ENCODE results near the gene PRDM2. TPM values are rescaled to one million over a fixed set of nuclear protein-coding genes. Genes with fewer than 3 reads are reported as not detected.

The PRDM2 gene
- total and polyA plus RNA-seq, 2 of the 13 experiments (the other 11 are each of a cell fraction or from before 2014, with no cell fraction given) = 4.0 to 6.5 TPM

DNA sequence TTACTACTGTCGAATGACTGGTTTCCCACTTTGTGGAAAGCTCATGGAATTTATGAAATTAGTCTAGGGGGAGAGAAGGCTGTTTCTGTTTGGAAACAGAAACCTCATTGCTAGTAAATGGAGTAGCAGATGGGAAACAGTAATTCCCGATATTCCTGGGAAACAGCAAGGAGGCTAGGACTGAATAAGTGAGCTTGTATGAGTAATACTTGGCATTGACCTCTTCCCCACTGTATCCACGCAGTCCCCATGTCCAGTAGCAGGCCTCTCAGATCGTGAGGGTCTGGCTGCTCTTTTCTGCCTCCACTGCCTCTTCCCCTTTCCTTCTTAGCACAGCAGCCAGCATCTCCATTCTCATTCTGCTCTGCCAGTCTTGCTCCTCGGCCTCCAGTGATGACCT lies 75.5 kb downstream of the PRDM2 start (continued):
- TF ChIP-seq PCBP1 (IDR thresholded peaks at IDR 0.05; ENCODE audit: borderline replicate concordance, low read depth, low read length) (no peak), ZSCAN25 (CRISPR knock-in tag; IDR thresholded peaks at IDR 0.05) (no peak), ZNF383 (CRISPR knock-in tag; IDR thresholded peaks at IDR 0.05; ENCODE audit: borderline replicate concordance) (no peak), ZBTB49 (CRISPR knock-in tag; IDR thresholded peaks at IDR 0.05; ENCODE audit: borderline replicate concordance) (no peak), MTA1 (CRISPR knock-in tag; IDR thresholded peaks at IDR 0.05; ENCODE audit: borderline replicate concordance) (no peak), ZNF878 (CRISPR knock-in tag; IDR thresholded peaks at IDR 0.05) (no peak), MAFF (IDR thresholded peaks at IDR 0.05; ENCODE audit: low read depth, low read length) (no peak), PHF5A (CRISPR knock-in tag; IDR thresholded peaks at IDR 0.05; ENCODE audit: low read depth, unreplicated experiment) (no peak), ZBTB3 (CRISPR knock-in tag; IDR thresholded peaks at IDR 0.05; ENCODE audit: borderline replicate concordance, low read depth) (no peak)
- TF ChIP-seq, protein P1, sequence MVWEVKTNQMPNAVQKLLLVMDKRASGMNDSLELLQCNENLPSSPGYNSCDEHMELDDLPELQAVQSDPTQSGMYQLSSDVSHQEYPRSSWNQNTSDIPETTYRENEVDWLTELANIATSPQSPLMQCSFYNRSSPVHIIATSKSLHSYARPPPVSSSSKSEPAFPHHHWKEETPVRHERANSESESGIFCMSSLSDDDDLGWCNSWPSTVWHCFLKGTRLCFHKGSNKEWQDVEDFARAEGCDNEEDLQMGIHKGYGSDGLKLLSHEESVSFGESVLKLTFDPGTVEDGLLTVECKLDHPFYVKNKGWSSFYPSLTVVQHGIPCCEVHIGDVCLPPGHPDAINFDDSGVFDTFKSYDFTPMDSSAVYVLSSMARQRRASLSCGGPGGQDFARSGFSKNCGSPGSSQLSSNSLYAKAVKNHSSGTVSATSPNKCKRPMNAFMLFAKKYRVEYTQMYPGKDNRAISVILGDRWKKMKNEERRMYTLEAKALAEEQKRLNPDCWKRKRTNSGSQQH (CRISPR knock-in tag; IDR thresholded peaks at IDR 0.05; ENCODE audit: low read depth) = no peak
- TF ChIP-seq, protein P2, sequence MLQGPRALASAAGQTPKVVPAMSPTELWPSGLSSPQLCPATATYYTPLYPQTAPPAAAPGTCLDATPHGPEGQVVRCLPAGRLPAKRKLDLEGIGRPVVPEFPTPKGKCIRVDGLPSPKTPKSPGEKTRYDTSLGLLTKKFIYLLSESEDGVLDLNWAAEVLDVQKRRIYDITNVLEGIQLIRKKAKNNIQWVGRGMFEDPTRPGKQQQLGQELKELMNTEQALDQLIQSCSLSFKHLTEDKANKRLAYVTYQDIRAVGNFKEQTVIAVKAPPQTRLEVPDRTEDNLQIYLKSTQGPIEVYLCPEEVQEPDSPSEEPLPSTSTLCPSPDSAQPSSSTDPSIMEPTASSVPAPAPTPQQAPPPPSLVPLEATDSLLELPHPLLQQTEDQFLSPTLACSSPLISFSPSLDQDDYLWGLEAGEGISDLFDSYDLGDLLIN (CRISPR knock-in tag; IDR thresholded peaks at IDR 0.05; ENCODE audit: borderline replicate concordance) = no peak

All from HepG2 (cell line).